HepG2 (cell line): ENCODE measurements around the gene LRBA. TPM values are rescaled to one million over a fixed set of nuclear protein-coding genes. Genes with fewer than 3 reads are reported as not detected.

ENCODE experiments used
- ATAC-seq: fragments of 200-7000 bp; cut with Tn5 transposase; 3 replicates; pipeline ENCODE4 v1.9.1; 2020; ENCODE audit warnings: mild to moderate bottlenecking, moderate library complexity
- BruUV-seq: library from RNA; stranded (reverse); fragments of 400-500 nt; replicated peaks from 2 replicates; lab custom pipeline; 2021; lab: Mats Ljungman, UMichigan
- CTCF ChIA-PET: fragments of 300-600 bp; formaldehyde crosslinking; extraction: SDS; loops from one replicate; lab custom pipeline; 2021; ENCODE audit warnings: low total read pairs, inconsistent platforms, low intra/inter-chr PET ratio; lab: Yijun Ruan, JAX
- POLR2A ChIA-PET: fragments of 350-600 bp; sonication (Branson Sonifier 250); formaldehyde crosslinking; loops from one replicate; lab custom pipeline; 2020; ENCODE audit warnings: antibody characterized with exemption, inconsistent platforms; lab: Yijun Ruan, JAX
- DNase-seq: peaks from one replicate; pipeline ENCODE4 v3.0.0-alpha.2; 2015; ENCODE audit warnings: low spot score
- FAIRE-seq: peaks from 3 replicates; lab custom pipeline; 2011; peaks lifted over from hg19 to GRCh38; lab: Jason Lieb, UNC
- H2AFZ ChIP-seq: one replicate; pipeline ENCODE4 v1.6.1; 2011; ENCODE audit warnings: low read length, inconsistent platforms
- H3K27ac ChIP-seq: fragments of 300-600 bp; 3 replicates; pipeline ENCODE4 v1.8.0; 2011; ENCODE audit warnings: mixed run types, mild to moderate bottlenecking, mixed read lengths, low read length, inconsistent platforms; ENCODE audit not compliant: insufficient read depth; ENCODE audit errors: extremely low read length
- H3K27me3 ChIP-seq, 2 experiments: fragments of 200-600 bp in 1 of 2; 2 replicates in 1 of 2; 3 replicates in 1 of 2; pipeline versions ENCODE4 v1.6.0 to v1.8.0; 2011; ENCODE audit warnings: low read length in 2 of 2, mild to moderate bottlenecking in 2 of 2, moderate library complexity in 2 of 2, inconsistent platforms in 1 of 2; ENCODE audit not compliant: insufficient read depth in 2 of 2, control insufficient read depth in 1 of 2
- H3K36me3 ChIP-seq, 2 experiments: fragments of 200-600 bp in 1 of 2; replicated peaks in 1 of 2; 2 replicates in 1 of 2; 3 replicates in 1 of 2; pipeline versions ENCODE4 v1.5.1 to v1.8.0; 2011; ENCODE audit warnings: low read length in 2 of 2, inconsistent platforms in 1 of 2; ENCODE audit not compliant: insufficient read depth in 2 of 2, control insufficient read depth in 1 of 2
- H3K4me1 ChIP-seq: 2 replicates; pipeline ENCODE4 v1.5.1; 2012; ENCODE audit warnings: low read length, inconsistent platforms; ENCODE audit not compliant: insufficient read depth
- H3K4me2 ChIP-seq: 2 replicates; pipeline ENCODE4 v1.6.0; 2011; ENCODE audit warnings: low read depth, low read length, inconsistent platforms
- H3K4me3 ChIP-seq, 3 experiments: fragments of 200-600 bp in 1 of 3; sonication (generic), shearing (Covaris generic) in 1 of 3; replicated peaks in 1 of 3; 2 replicates each; pipeline ENCODE4 v1.5.1; 2011 to 2016; ENCODE audit warnings: low read length in 3 of 3, inconsistent platforms in 2 of 3, low read depth in 2 of 3, mild to moderate bottlenecking in 2 of 3, control low read depth in 1 of 3, mixed read lengths in 1 of 3; ENCODE audit not compliant: insufficient read depth in 1 of 3
- H3K79me2 ChIP-seq: one replicate; pipeline ENCODE4 v1.6.1; 2011; ENCODE audit warnings: low read length, inconsistent platforms; ENCODE audit not compliant: insufficient read depth
- H3K9ac ChIP-seq: 2 replicates; pipeline ENCODE4 v1.6.0; 2011; ENCODE audit warnings: mild to moderate bottlenecking, low read depth, low read length, inconsistent platforms; ENCODE audit not compliant: insufficient read depth
- H3K9me3 ChIP-seq: 2 replicates; pipeline ENCODE4 v1.5.1; 2012; ENCODE audit warnings: mild to moderate bottlenecking, low read length
- H4K20me1 ChIP-seq: 2 replicates; pipeline ENCODE4 v1.6.0; 2011; ENCODE audit warnings: inconsistent platforms, mild to moderate bottlenecking, low read length, moderate library complexity; ENCODE audit not compliant: insufficient read depth
- ADNP ChIP-seq: sonication (generic); formaldehyde crosslinking; IDR thresholded peaks from 2 replicates; pipeline ENCODE4 v1.4.0; 2020; ENCODE audit warnings: missing genetic modification reagents
- CEBPG ChIP-seq: IDR thresholded peaks from 2 replicates; pipeline ENCODE4 v1.6.1; 2016
- CENPT ChIP-seq: sonication (generic); formaldehyde crosslinking; IDR thresholded peaks from 2 replicates; pipeline ENCODE4 v1.8.0; 2022; ENCODE audit warnings: low read depth, mild to moderate bottlenecking, moderate library complexity, missing genetic modification reagents
- CTCF ChIP-seq: sonication (generic); formaldehyde crosslinking; IDR thresholded peaks from 2 replicates; pipeline ENCODE4 v1.5.0; 2020; ENCODE audit warnings: mild to moderate bottlenecking, missing genetic modification reagents, moderate library complexity
- GATA4 ChIP-seq: sonication (generic); IDR thresholded peaks from 2 replicates; pipeline ENCODE4 v1.6.1; 2016; ENCODE audit warnings: antibody characterized with exemption, low read depth, borderline replicate concordance
- HMG20A ChIP-seq: IDR thresholded peaks from 2 replicates; pipeline ENCODE4 v1.6.1; 2016; ENCODE audit warnings: borderline replicate concordance
- MED13 ChIP-seq: sonication (generic); formaldehyde crosslinking; IDR thresholded peaks from 2 replicates; pipeline ENCODE4 v1.5.0; 2020; ENCODE audit warnings: missing genetic modification reagents
- MLXIP ChIP-seq: sonication (generic); formaldehyde crosslinking; IDR thresholded peaks from 2 replicates; pipeline ENCODE4 v1.9.0; 2021; ENCODE audit warnings: missing genetic modification reagents, borderline replicate concordance
- NCOA1 ChIP-seq: sonication (generic); formaldehyde crosslinking; IDR thresholded peaks from 2 replicates; pipeline ENCODE4 v1.9.0; 2021; ENCODE audit warnings: missing genetic modification reagents
- NPAS2 ChIP-seq: sonication (generic); formaldehyde crosslinking; IDR thresholded peaks from 2 replicates; pipeline ENCODE4 v1.8.0; 2022; ENCODE audit warnings: mild to moderate bottlenecking, missing genetic modification reagents, borderline replicate concordance
- PRDM4 ChIP-seq: sonication (generic); formaldehyde crosslinking; IDR thresholded peaks from 2 replicates; pipeline ENCODE4 v1.9.0; 2021; ENCODE audit warnings: missing genetic modification reagents, borderline replicate concordance
- RNF219 ChIP-seq: sonication (generic); formaldehyde crosslinking; IDR thresholded peaks from 2 replicates; pipeline ENCODE4 v1.5.0; 2020; ENCODE audit warnings: mild to moderate bottlenecking, missing genetic modification reagents
- SMYD3 ChIP-seq: sonication (generic); formaldehyde crosslinking; IDR thresholded peaks from 2 replicates; pipeline ENCODE4 v1.8.1; 2023; ENCODE audit warnings: mild to moderate bottlenecking, missing genetic modification reagents
- STAG1 ChIP-seq: sonication (generic); formaldehyde crosslinking; IDR thresholded peaks from 2 replicates; pipeline ENCODE4 v1.4.0; 2020; ENCODE audit warnings: missing genetic modification reagents
- TOPORS ChIP-seq: sonication (generic); formaldehyde crosslinking; IDR thresholded peaks from 2 replicates; pipeline ENCODE4 v1.8.0; 2023; ENCODE audit warnings: mild to moderate bottlenecking, missing genetic modification reagents
- ZMYM4 ChIP-seq: sonication (generic); formaldehyde crosslinking; IDR thresholded peaks from 2 replicates; pipeline ENCODE4 v1.8.1; 2023; ENCODE audit warnings: mild to moderate bottlenecking, missing genetic modification reagents
- WGBS: methylation state at CpG from one replicate; pipeline ENCODE4 v1.1.6; 2017; ENCODE audit warnings: low lambda C conversion rate; 5-methylcytosine and 5-hydroxymethylcytosine counted together
- in situ Hi-C: cut with HindIII; loops from 2 replicates; pipeline ENCODE4 v1.10.0; 2017; ENCODE audit warnings: low pct_unique_long_range_greater_than_20kb; ENCODE audit not compliant: extremely low pct_ligation_motif_present
- intact Hi-C: fragments of 100-400 bp; cut with micrococcal nuclease; formaldehyde crosslinking; loops from one replicate; pipeline ENCODE4 v1.10.0; 2022; ENCODE audit not compliant: unreplicated experiment
- polyA plus RNA-seq, 8 experiments: library from polyadenylated mRNA; depleted of rRNA in 3 of 8; stranded (reverse) in 7 of 8; unstranded in 1 of 8; fragments of >200 nt; fragmentation: Illumina TruSeq in 4 of 8; extraction: Trizol in 4 of 8; gene quantifications; 2 replicates each; pipeline versions ENCODE4 v1.2.1 to v1.2.3, GENCODE V29; 2011 to 2016; ENCODE audit warnings: low read depth in 4 of 8, missing spikeins in 1 of 8, mixed read lengths in 1 of 8; ENCODE audit not compliant: insufficient read depth in 1 of 8
- total RNA-seq, 5 experiments: library from RNA; depleted of rRNA; stranded (reverse); fragments of >200 nt; fragmentation: Illumina TruSeq; extraction: Trizol; gene quantifications; 2 replicates each; pipeline ENCODE4 v1.2.3, GENCODE V29; 2016; ENCODE audit warnings: low read depth in 1 of 5

The LRBA gene
- total and polyA plus RNA-seq, 2 of the 13 experiments (the other 11 are each of a cell fraction or from before 2014, with no cell fraction given) = 21.0 to 37.2 TPM

- TF ChIP-seq MLXIP (CRISPR knock-in tag) (no peak), NCOA1 (CRISPR knock-in tag) (no peak), HMG20A (CRISPR knock-in tag) (no peak), PRDM4 (no peak), CEBPG (CRISPR knock-in tag) (no peak), ADNP (no peak), SMYD3 (CRISPR knock-in tag) (no peak)
These were observed 53.5 kb downstream of the LRBA start (continued) for GRCh38 chr4:150961566-150961965.

GRCh38 chr4:150960818-150961217, 54.3 kb downstream of the LRBA start:
- H4K20me1 ChIP-seq = peaks cover 7% of the 10 kb centered on the region; the same call in 1 of the 2 replicates
- TF ChIP-seq MED13 = no peak
- TF ChIP-seq RNF219 (CRISPR knock-in tag) = no peak
- no peak for TF ChIP-seq TOPORS (CRISPR knock-in tag)
- no peak for TF ChIP-seq NPAS2 (CRISPR knock-in tag)
- TF ChIP-seq CENPT (CRISPR knock-in tag) = no peak
- peak; percentile 73 for TF ChIP-seq CTCF (CRISPR knock-in tag)
- TF ChIP-seq GATA4 = no peak
- 0 out of 2 replicates have a peak, but pooled peaks have one; percentile 17 for TF ChIP-seq ZMYM4 (CRISPR knock-in tag)
- TF ChIP-seq STAG1 (CRISPR knock-in tag) = peak; percentile 31
- TF ChIP-seq, all 625 proteins: peak for 3
- in situ Hi-C loops (no loop called here), intact Hi-C loops (no loop called here)
- 74% methylated on average over 2 of the region's 2 CpGs for WGBS
- BruUV-seq = no TSS peak
- Histone ChIP-seq H3K27me3 (no peaks in the 10 kb centered on the region), H3K4me3 (no peak overlapping the region), H3K79me2 (peaks cover 18% of the 10 kb centered on the region), H3K9me3 (peaks cover 18% of the 10 kb centered on the region), H3K4me1 (no peaks in the 10 kb centered on the region), H3K36me3 (no peaks in the 10 kb centered on the region), H3K4me2 (no peak overlapping the region), H3K9ac (no peak overlapping the region), H2AFZ (no peak overlapping the region), H3K27ac (no peak overlapping the region)
- peak; percentile 91 for ATAC-seq
- peak; percentile 35 for DNase-seq
- CTCF ChIA-PET = no interaction called here
- peak; percentile 61 for FAIRE-seq
- POLR2A ChIA-PET = no interaction called here
